Astrocyte (in vitro differentiated cells and primary cell): Measurements from ENCODE around the gene TAAR6.

Experiments used
- EZH2 ChIP-seq: IDR thresholded peaks from 2 replicates; pipeline ENCODE4 v1.6.1; 2012; ENCODE audit warnings: mild to moderate bottlenecking, low read length, inconsistent platforms; ENCODE audit not compliant: insufficient read depth
- TF ChIP-seq, protein P1 (sequence below): IDR thresholded peaks from 2 replicates; pipeline ENCODE4 v1.5.1; 2011; ENCODE audit warnings: low read depth, mild to moderate bottlenecking, inconsistent platforms, low read length, moderate library complexity; ENCODE audit not compliant: insufficient read depth

DNA sequence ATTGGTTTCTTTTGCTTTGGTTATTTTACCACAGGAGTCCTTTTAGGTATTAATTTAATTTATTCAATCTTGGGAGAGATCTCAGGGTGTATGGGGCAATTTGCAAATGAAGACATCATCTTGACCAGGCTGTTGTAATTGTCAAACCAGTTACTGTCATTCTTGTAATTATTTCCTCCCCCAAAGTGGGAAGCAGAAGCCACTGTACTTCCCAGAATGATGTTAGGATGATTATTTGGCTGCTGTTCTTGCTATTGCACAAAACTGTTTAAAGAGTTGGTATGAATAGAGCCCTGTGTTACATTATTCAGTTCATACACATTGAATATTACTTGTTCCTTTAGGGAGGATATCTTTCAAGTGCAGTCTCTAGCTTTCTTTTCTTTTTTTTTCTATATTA, 1.7 kb downstream of the TAAR6 start:
- TF ChIP-seq, protein P1, sequence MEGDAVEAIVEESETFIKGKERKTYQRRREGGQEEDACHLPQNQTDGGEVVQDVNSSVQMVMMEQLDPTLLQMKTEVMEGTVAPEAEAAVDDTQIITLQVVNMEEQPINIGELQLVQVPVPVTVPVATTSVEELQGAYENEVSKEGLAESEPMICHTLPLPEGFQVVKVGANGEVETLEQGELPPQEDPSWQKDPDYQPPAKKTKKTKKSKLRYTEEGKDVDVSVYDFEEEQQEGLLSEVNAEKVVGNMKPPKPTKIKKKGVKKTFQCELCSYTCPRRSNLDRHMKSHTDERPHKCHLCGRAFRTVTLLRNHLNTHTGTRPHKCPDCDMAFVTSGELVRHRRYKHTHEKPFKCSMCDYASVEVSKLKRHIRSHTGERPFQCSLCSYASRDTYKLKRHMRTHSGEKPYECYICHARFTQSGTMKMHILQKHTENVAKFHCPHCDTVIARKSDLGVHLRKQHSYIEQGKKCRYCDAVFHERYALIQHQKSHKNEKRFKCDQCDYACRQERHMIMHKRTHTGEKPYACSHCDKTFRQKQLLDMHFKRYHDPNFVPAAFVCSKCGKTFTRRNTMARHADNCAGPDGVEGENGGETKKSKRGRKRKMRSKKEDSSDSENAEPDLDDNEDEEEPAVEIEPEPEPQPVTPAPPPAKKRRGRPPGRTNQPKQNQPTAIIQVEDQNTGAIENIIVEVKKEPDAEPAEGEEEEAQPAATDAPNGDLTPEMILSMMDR: no peak
- TF ChIP-seq EZH2: no peak
